Right renal pelvis (tissue), 4 donors: ENCODE measurements around the gene TSKU. TPM values are rescaled to one million over a fixed set of nuclear protein-coding genes. Genes with fewer than 3 reads are reported as not detected.
A peak's percentile ranks its signal among the peaks of the same experiment; 100 is the strongest.

Source experiments
- DNase-seq, 4 donors: peaks; one replicate each; pipeline ENCODE4 v3.0.0-alpha.2; 2013; ENCODE audit warnings: low read depth in 4 of 4, low spot score in 3 of 4, missing footprints in 1 of 4
- polyA plus RNA-seq, 4 donors: library from polyadenylated mRNA; unstranded; fragments of 120-200 nt; gene quantifications; one replicate each; pipeline ENCODE4 v1.2.1, GENCODE V29; 2013; ENCODE audit not compliant: insufficient read length in 4 of 4

Gene TSKU, protein sequence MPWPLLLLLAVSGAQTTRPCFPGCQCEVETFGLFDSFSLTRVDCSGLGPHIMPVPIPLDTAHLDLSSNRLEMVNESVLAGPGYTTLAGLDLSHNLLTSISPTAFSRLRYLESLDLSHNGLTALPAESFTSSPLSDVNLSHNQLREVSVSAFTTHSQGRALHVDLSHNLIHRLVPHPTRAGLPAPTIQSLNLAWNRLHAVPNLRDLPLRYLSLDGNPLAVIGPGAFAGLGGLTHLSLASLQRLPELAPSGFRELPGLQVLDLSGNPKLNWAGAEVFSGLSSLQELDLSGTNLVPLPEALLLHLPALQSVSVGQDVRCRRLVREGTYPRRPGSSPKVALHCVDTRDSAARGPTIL
- 10 to 100 TPM; 24.0 to 29.3 (median 27.9) TPM for polyA plus RNA-seq

DNA sequence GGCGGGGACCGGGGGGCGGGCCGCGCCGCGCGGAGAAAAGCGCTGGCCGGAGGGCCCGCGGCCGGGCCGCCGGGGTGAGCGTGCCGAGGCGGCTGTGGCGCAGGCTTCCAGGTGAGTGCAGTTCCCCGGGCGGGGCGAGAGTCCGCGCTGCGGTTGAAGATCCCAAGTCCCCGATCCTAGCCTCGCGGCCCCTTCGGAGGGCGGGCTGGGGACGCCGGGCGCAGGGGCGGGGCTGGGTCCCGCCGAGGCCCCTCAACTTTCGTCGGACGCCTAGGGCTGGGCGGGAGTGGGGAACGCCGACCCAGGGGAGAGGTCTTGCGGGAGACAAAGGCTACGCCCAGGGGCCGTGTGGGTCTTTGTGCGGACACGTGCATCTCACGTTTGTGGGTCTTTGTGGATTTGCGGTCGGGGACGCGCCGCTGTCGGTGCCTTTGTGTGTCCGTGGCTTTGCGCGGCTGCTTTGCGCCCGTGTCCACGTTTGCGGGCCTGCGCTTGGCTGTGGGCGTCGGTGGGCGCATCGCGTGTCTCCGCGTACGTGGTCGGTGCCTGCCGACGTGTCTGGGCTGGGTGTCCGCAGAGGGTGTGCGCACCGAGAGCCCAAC, at the start of gene TSKU:
TSS of gene TSKU (plus strand) at position 63 of the 602 bp plus-strand sequence. CDS start 12,261 bp downstream, outside the sequence.
- DNase-seq, result peak in 1 of 4 donors; percentile 36

DNA sequence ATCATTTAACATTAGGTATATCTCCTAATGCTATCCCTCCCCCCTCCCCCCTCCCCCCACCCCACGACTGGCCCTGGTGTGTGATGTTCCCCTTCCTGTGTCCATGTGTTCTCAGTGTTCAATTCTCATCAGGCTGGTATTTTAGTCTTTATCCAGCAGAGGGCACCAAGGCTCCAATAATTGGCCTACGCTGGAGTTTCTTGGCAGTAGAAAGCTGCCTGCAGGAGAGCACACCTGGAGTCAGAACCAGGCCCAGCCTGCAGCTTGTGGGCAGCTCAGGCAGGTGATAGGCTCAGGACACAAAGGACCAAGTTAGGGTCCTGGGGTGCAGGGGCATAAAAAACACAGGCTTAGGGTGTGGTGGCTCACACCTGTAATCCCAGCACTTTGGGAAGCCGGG, 49.2 kb upstream of the TSKU start:
- DNase-seq, result peak in 2 of 4 donors; percentile 52 to 63

DNA sequence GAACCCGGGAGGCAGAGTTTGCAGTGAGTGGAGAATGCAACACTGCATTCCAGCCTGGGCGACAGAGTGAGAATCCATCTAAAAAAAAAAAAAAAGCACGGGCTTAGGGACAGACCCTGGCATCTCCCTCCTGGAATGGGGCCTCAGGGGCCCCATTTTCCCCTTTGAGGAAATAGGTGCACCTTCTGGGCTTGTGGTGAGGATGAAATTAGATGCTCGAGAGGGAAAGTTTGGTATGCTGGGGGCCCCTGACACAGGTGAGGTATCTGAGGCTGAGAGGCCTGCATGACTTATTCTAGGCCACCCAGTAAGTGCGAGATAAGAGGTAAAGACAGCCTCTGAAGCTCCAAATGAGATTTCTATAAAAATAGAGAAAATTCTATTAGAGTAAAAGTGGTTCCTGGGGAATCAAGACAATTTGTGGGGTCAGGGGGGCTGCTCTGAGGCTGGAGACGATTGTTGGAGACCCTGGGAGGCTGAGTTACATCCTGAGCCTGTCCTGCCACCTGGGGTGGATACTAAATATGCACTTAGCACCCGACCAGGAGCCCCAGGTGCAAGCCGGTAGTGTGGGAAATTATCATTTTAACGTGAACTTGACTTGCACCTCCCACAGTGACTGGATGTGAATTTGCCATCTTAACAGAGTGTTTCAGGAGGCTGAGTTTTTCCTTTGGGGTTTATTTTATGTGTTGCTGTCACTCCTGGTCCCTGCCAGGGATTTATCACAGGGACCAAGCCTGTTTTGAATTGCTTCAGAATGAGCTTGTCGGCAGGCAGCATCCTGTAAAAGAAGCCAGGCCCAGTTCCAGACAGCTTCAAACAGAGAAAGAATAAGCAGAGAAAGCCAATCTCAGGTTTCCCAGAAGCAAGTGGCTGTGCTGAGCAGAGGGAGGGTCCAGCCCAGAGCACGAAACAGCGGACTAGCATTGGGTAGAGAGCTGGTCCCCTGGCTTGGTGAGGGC, 48.4 kb upstream of the TSKU start:
- DNase-seq, result no peak

DNA sequence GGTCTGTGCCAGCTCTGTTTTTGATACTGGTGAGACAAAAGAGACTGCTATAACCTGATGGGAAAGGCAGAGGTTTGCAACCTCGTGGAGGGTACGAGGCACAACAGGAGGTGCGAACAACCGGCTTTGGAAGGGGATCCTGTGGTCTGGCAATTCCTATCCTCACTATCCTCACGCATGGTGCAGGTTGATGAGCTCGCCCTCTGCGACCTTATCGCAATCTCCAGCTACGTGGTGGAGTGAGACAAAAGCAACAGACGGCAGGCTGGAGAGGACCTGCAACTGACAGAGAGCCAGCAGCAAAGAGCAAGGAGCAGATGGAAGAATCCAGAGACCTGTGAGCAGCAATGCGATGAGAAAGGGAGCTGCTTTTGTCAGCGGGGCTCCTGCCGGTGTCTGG, 47.3 kb upstream of the TSKU start:
- DNase-seq, result no peak

DNA sequence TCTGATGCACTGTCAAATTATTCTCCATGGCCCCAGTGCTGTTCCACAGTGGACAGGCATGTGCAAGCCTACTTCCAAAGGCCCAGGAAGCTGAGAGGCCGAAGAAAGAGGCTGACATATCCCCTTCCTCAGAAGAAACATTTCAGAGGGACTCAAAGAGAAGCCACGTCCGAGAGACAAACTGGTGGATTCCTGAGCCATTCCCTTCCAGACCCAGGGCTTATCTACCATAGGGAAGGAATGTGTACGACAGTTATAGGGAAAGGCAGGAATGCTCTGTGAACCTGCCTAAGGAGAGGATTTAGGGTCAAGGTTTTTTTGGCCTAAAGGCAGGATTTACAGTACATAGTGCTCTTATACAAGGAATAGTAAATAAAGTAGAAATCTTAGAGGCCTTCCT, 46.9 kb upstream of the TSKU start:
- DNase-seq, result no peak

DNA sequence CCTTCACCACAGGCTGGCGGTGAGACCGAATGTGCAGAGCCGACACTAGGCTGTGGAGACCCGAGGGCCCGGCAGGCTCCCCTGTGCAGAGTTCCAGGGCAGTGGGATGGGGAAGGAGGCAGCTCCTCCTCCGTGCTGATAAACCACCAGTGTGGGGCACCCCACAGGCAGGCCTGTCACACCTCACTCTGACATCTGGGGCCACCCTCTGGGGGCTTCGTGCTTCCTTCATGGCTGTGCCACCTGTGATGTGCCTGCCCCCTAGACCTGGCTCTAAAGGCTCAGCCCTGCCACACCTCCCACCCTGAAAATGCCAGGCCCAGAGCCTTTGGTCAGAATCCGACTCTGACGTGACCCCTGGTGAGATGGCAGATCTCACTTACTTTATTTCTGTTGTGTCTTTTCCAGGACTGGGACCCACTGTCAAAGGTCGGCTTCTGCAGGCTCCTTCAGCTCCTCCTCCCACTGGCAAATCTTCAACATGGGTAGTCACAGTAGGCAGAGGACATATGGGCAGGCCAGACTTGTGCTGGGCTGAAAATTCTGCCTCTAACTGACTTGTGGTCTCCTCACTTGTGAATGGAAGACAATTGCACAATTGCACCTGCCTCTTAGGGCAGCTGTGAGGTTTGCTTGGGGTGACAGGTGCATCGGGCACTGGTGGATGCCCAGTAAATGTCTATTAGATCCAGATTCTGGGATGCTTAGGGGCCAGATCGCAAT, 46.2 kb upstream of the TSKU start:
- no peak for DNase-seq

DNA sequence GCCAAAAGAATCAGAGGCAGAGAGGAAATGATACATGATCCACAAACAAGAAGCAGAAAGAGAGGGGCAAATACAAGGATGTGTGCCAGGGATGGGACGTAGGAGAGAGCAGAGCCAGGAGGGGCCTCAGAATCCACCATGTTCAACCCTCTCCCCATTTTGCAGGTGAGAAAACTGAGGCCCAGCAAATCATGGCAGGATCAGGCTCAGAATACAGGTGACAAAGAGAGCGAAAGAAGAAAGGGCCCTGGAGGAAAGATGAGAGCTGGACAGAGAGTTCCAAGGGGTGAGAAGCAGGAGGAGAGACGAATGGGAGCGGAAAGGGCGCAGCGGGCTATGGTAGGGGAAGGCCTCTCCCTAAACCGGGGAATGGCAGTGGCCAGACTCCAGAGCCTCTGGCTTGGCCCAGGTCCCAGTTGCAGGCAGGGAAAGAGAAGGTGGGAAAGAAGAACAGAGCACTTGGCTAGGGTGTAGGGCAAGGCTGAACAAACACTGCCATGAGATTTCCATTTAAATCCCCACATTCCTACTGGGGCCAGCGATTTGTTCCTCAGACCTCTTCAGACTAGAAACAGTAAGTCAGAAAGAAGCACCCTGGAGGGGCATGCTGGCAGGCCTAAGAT, 44.4 kb upstream of the TSKU start:
- DNase-seq, result no peak

DNA sequence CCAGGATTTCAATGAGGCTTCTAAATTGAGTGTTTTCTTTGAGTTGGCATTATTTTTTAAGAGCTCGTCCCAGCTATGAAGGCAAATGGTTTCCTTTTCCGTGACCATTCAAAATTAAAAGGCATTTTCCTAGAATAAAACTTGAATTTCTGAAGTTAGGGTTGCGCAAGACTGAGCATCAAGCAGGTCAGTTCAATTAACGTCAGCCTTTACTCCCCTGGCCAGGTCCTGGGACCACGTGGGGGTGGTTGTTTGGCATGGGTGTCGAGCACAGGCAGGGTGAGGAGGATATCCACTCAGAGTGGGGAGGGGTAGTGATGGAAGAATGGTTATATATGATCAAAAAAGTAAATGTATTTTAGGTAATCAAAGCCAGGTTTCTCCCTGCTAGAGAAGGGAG, 43.4 kb upstream of the TSKU start:
- no peak for DNase-seq

DNA sequence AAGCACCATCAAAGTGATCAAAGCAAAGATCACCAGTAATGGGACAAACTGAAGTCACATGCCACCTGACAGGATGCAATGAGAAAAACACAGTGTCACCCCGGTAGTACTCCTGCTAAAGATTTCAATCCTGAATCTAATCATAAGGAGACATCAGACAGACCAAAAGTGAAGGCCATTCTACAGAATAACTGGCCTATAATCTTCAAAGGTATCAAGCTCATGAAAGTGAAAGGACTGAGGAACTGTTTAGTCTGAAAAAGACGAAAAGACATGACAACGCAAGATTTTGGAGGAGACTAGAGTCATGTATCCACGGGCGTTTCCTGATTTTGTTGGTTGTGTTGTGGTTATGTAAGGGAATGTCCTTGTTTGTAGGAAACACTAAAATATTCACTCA, 42.4 kb upstream of the TSKU start:
- DNase-seq, result no peak

DNA sequence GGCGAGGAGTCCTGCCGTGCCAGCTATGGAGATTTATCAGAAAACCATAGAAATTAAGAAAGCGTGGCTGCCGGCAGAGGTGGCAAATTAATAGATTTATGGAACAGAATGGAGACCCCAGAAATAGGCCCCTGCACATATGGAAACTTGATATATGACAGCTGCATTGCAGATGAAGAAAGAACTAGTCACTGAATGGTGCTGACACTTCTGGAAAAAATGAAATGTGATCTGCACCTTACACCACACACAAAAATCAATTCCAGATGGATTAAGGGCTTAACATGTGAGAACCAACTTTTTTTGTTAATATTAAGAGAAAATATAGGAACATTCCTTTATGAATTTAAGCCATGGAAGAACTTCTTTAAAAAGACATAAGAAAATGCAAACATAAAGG, 40.3 kb upstream of the TSKU start:
- no peak for DNase-seq

DNA sequence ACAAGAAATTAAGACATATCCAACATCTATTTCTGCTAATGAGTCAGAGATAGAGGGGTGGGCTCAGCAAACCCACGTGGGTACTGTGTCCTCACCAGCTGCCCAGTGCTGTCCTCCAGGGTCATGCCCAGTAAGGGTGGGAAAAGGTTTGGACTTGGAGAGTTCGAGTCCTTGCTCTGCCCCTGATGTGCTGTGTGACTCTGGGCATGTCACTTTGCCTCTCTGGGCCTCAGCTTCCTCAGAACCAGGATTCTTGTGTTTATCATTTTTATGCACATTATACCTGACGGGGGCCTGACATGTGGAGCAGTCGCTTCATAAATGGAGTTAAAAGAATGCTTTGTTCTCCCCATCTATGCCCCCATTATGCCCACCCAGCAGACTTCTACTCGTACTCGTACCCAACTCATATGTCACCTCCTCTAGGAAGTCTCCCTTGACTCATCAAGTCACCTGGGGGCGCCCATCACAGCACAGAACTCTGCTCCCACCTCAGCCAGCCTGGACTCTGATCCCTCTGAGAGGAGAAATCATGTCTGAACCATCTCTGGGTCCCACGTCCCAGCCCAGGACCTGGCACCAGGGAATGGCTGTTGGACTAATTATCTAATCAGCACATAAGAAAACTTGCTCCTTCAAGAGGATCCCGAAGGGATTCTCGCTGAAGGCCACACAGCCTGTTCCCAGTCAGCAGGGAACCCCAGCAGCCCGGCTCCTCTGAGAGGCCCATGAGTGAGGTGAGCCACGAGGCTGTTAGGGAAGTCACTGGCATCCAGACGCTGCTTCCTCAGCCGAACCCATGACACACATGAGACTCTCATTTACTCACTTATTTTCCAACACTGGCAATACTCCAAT, 38.7 kb upstream of the TSKU start:
- no peak for DNase-seq

DNA sequence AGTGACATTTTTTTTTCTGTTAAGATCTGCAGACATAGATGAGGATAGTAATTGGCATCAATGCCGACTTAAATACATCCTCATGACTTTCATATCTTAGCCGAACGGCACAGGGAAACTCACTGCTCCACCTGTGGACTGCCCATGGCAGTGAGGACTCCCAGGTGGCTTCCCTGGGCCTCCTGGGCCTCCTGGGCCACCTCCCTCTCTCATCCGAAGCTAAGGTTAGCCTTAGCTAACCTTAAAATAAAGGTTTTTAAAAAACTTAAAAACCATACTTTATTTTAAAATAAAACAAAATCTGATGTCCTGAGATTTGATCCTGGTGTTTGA, 38.1 kb upstream of the TSKU start:
- no peak for DNase-seq

DNA sequence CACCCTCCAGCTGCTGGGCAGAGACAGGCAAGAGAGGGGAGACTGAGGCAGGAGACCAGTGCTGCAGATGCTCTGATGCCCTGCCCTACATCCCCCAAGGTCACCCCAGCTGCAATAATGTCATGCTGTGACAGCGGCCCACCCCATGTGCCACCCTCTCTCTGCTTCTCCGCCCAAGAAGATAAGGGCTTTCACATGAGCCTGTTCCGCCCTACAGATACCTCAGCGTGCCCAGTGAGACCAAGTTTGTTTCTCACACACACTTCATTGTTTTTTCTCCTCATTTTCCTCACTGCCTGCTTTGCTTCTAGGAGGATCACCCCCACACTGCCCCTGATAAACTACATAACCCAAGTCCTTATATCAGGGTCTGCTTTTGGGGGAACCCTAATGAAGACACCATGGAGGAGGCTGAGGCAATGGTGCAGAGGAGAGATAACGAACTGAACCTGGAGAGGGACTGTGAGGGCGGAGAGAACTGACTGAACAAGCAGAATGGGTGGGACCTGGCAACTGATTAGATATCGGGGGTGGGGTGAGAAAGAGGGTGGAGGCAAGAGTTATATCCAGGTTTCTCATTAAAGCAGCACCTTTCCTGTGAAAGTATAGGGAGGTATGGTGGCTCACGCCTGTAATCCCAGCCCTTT, 37.5 kb upstream of the TSKU start:
- DNase-seq, result no peak

DNA sequence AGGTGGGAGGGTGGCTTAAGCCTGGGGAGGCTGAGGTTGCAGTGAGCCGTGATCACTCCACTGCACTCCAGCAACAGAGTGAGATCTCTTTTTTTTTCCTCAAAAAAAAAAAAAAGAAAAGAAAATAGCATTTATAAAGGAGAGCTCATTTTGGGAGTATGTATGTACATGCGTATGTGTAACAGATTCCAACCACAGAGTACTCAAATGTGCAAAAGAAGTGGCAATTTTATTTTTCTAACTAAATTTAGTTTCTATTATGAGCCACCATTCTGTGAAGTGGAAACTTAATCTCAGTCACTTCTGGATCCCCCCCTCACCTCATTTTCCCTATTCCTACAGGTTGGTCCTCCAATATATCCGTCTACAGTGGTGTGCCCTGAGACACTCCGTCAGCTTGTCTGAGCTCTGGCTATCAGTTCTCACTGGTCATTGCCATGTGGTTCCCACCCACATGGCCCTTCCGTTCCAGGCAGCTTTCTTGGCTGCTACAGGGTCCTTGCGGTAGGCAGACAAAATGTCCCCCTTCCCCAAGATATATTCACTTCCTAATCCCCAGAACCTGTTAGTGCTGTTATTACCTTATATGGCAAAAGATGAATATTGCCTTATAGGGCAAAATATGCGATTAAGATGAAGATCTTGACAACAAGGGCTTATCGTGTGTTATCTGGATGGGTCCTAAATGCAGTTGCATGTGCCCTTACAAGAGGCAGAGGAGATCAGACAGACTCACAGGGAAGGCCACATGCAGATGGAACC, 35.8 kb upstream of the TSKU start:
- DNase-seq, result no peak

DNA sequence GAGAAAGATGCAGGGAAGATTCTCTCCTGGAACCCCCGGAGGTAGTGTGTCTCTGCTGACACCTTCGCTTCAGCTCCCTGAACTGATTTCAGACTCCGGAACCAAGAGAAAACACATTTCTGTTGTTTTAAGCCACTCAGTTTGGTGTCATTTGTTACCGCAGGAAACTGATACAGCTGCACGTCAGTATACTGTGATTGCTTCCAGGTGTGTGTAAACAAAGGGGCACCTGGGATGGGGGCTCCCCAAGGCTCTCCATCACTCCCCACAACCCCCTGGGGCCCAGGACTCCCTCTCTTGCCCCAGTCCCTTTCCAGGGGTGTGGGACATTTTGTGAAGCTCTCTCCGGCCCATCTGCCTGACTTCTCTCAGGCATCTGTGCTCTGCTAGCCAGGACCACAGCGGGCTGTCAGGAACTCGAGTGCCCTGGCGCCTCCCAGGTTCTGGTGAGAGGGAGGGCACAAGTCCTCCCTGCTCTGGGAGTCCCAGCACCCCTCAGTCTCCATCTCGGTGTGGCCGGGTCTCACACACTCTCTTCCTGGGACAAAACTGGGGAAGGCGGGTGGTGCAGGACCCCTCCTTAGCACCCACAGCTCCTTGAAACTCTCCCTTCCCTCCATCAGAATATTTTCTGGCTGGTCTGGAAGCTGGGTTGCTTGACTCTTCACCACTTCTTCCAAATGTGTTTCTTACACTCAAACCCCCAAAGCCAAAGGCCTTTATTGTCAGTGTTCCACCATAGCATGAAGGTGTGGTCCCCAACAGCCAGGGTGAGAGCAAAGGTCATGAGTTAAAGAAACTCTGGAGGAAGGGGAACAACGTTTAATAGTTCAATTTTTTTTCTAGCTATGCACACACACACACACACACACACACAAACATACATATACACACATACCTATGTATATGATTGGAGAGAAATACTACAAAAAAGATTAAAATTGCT, 35.0 kb upstream of the TSKU start:
- no peak for DNase-seq

DNA sequence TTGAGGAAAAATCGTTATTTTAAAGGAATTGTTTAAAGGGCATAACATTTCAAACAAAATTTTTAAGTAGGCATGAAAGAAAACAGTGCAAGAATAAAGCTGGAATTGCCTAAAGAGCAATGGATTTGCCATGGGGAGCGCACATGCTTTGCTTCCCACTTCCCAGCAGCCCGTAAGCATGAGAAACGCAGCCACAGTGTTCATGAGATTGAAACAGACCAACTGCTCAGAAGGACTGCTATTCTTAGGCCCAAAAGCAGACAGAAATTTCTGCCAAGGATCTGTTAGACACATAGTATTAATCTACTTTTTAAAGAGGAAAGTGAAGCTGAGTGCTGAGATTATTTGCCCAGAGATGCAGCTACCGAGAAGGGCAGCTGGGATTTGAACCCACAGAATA, 34.2 kb upstream of the TSKU start:
- DNase-seq, result no peak

DNA sequence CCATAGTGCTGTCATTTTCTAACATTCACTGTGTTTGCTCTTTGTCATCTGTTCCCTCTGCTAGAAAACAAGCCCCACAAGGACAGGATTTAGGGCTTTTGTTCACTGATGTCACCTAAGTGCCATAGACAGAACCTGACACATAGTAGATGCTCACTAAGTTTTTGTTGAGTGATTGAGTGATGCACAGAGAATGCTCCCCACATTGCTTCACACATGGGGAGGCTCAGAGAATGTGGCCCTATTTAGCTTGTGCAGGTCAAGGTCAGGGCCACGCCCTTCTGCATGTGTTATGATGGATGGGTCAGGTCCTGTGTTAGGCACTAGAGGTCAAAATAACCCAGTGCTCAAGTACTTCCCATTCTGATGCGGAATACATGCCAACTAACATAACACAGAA, 33.1 kb upstream of the TSKU start:
- DNase-seq, result no peak
